ENCODE data around the gene UPK3A.
A peak's percentile ranks its signal among the peaks of the same experiment; 100 is the strongest.
"Not testable (repeated sequence)": the region's sequence is repeated elsewhere in the genome, so short reads cannot be mapped to it uniquely, and the experiment has no call there.

The UPK3A gene

DNA sequence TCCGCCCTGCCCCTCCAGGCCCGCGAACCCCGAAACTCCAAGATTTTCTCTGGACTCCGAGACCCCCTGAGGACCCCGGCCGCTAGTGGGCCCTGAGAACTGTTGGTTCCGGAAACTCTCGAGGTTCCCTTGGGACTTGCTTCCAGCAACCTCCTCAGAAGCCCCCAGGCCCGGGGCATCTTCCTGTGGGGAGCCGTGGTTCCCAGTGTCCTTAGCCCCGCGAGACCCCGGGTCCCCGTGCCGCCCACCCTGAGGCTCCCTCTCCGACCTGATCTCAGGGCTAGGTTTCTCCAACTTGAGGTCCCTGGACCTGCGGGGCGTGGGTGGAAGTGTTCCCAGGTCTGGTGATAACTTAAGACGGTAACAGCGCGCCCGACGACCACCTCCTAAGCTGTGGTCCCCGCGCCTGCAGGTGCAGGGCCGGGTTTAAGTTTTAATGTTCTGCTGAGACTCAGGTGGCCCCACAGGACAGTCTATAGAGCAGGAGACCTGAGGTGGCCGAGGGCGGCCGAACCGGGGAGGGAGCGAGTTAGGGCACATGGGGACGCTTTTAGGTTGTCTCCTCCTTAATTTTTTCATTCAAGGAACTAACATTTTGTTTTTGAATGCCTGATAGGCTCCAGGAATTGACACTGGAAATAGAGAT lies 25.7 kb downstream of the UPK3A start:
- DNase-seq = no peak

DNA sequence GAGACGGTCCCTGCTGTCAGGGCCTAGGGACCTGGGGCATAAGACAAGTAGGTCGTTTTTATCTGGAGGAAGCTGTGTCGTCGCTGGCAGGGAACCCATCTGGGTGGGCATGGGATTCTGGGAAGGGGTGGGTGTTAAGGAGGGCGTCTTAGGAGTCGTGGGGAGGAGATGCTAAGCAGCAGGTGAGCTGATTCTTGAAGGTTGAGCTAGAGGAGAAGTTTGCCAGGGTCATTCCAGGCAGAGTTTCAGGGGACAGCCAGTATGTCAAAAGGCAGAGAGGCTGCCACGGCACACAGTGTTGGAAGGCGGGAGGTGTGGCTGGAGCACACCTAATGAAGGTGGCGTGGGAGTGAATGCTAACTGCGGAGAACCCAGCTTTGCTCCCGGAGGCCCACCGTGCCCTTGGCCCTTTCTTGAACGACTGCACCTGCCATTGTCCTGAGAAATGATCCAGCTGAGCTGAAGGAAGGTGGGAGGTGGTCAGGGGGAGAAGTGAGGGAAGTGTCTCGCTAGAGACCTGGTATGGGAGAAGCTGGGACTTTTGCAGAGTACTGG lies 26.3 kb downstream of the UPK3A start:
- no peak for DNase-seq

DNA sequence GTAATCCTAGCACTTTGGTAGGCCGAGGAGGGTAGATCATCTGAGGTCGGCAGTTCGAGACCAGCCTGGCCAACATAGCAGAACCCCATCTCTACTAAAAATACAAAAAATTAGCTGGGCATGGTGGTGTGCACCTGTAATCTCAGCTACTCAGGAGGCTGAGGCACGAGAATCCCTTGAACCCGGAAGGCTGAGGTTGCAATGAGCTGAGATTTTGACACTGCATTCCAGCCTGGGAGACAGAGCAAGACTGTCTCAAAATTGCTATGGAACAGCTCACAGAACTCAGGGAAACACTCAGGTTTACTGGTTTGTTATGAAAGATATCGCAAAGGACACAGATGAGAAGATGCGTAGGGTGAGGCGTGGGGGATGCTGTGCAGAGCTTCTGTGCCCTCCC lies 27.7 kb downstream of the UPK3A start:
- no peak for DNase-seq

- DNase-seq = no peak
Measured at GRCh38 chr22:45312856-45313255, 28.1 kb downstream of the UPK3A start.

DNA sequence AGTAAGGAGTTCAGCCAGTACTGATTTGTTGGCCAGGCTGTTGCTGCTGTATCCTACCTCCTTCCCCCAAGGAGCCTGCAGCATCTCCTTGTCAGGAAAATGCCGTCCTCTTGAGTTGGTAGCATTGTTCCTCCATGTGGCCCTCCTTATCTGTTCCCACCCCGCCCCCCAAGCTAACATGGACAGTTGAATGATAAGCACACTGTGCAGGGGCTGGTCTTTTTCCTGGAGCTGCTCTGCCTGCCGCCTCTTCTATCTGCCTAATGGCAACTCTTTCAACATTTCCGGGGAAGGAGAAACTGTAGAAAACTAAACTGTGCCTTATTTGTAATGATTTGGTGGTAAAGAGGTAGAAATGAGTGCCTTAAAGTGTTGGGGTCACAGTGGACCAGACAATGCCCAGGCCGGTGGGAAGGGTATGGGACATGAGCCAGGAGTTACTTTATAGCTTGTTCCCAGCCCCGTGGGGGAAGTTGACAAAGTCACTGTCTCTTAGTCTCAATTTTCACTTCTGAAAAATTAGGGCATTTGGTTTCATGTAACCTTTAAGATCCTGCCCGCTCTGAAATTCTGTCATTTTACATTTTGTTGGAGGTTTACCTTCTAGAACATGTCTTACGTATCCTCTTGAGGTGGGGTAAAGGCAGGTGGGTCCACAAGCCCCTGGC lies 29.4 kb downstream of the UPK3A start:
- DNase-seq = peak; percentile 57

DNA sequence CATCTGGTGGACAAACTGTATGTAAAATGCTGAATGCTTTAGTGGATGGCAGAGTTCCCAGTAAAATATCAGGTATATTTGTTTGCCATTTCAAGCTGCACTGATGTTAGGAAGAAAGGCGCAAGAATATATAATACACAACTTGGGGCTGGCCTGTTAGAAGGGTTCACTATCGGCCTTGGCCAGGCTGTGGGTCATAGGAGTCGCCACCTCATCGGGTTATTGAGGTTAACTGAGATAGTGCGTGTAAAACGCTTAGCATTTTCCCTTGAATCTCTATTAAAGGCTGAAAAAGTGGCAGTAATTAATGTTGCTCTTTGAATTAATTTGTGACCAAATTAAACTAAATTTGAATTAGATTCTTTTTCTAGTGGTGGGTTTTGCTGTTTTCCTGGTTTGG lies 30.0 kb downstream of the UPK3A start:
- no peak for DNase-seq

- no peak for DNase-seq
Measured at GRCh38 chr22:45316796-45317526, 32.2 kb downstream of the UPK3A start.

DNA sequence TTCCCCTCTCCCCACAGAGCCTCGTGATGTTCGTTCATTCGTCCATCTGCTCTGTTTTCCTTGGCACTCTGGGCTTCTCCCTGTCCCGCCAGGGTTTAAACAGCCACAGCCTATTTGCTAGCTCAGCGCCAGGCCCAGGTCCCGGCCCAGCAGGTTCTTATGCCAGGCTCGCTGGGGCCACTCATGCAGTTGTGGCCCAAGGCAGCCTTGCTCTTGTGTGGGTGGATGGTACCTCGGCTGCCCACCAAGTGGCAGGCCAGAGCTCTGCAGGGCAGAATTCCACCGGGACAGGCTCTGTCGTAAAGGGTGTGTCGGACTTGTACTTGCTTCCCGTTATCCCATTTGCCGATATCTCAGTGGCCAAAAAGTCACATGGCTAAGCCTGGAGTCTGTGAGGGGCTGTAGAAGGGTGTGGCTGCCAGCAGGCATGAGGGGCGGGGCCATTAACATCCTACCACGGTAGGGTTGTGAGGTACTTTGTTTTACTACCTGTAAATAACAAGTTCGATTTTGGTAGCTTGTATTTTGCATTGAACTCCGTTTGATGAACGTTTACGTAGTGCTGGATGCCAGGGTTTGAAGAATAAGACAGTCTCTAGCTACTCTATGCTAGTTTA lies 32.9 kb downstream of the UPK3A start:
- no peak for DNase-seq

DNA sequence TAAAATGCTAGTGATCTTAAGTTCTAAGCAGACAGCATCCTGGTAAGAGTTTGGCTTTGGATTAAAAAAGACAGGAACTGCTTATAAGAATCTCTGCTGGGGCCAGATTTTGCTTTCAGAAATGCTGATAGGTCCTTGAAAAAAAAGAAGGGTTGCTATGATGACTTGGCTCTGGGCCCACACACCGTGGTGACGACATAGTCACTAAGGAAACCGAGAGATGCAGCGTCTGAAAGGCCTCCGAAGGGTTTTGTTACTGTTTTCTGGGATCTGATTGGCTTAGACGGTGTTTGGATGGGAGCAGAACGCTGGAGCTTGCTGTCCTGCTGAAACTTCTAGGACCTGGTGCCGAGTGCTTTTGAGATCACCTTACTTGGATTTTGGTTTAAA lies 33.4 kb downstream of the UPK3A start:
- peak; percentile 75 for DNase-seq

DNA sequence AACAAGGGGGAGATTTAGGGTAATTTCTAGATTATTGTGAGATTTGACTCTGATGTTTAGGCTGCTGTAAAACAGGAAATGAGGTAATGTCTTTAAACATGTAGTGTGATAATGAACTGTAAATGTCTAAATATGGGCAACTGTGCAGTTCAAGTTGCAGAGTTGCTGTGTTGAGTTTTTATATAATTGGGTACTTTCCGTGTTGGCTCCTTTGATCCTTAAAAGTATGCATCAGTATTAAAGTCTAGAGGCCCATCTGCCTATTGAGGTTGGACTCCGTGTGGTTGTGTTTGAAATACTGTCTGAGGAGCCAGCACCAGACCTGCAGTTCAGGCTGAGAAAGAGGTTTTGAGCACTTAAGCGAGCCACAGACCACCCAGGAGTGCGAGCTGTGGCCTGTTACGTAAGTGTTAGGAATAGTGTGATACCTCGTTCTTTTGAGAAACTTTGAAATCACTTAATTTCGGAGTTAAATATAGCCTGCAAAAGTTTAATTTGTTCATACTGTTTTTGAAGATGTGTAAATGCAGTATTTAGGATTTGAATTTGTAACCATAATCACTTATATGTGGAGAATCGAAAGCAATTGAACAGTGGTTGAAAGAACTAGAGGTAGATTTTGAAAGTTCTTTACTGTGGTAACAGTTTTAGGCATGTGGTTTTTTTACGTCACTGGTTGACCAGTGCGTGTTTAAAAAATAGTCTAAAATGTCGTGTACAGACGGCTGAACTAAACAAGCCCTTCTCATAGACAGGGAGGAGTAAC lies 34.0 kb downstream of the UPK3A start:
- peak; percentile 30 for DNase-seq

- no peak for DNase-seq
Measured at GRCh38 chr22:45319324-45319685, 34.6 kb downstream of the UPK3A start.

DNA sequence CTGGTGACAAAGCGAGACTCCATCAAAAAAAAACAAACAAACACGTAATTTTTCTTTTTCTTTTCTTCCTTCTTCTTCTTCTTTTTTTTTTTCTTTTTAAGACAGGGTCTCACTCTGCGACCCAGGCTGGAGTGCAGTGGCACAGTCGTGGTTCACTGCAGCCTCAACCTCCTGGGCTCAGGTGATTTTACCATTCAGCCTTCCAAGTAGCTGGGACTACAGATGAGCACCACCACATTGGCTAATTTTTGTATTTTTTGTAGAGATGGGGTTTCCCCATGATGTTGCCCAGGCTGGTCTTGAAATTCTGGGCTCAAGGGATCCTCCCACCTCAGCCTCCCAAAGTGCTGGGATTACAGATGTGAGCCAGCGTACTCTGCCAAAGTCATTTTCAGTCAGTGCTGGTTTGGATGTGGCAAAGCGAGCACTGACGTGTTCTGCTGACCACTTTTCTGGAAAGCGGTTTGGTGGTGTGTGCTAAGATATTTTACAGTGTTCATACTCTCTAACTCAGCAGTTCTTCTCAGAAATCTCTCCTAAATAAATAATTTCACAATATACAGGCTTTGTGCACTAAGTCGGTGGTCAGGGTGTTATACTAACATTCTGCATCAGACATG lies 35.7 kb downstream of the UPK3A start:
- DNase-seq = no peak

GRCh38 chr22:45321827-45322226 lies 37.1 kb downstream of the UPK3A start:
- no peak for DNase-seq

- no peak for DNase-seq
Measured at GRCh38 chr22:45322873-45323525, 38.2 kb downstream of the UPK3A start.

GRCh38 chr22:45323695-45324094 lies 38.9 kb downstream of the UPK3A start:
- no peak for DNase-seq

GRCh38 chr22:45324311-45324711 lies 39.6 kb downstream of the UPK3A start:
- DNase-seq = no peak

DNA sequence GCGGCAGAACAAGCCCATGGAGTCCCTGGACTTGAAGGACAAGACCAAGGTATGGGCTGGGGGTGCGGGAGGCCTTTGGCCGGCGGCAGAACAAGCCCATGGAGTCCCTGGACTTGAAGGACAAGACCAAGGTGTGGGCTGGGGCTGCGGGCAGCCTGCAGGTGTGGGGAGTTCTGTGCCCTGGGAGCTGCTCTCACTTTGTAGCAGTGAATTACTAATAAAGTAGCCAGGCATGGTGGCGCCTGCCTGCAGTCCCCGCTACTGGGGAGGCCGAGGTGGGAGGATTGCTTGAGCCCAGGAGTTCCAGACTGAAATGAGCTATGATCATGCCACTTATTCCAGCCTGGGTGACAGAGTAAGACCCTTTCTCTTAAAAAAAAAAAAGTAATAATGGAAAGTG lies 43.5 kb downstream of the UPK3A start:
- not testable (repeated sequence) for DNase-seq

GRCh38 chr22:45328822-45329529 lies 44.2 kb downstream of the UPK3A start:
- DNase-seq = peak; percentile 31

- DNase-seq = no peak
Measured at GRCh38 chr22:45329530-45329936, 44.8 kb downstream of the UPK3A start.

DNA sequence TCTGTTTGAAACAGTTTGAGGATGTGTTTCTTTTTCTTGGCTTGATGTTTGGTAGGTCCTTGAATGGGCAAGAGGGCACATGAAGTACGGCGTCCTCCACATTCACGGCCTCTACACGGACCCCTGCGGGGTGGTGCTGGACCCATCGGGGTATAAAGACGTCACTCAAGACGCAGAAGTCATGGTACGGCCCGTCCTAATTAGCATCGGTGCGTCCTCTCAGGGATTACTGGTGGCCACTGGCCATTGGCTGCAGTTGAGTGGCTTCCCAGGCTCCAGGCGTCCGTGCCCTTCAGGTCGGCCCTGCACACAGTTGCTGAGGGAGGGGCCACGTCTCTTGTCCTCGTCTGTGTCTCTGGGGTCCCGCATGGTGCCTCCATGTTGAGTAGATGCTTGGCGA lies 45.8 kb downstream of the UPK3A start:
- no peak for DNase-seq

GRCh38 chr22:45331486-45331885 lies 46.7 kb downstream of the UPK3A start:
- DNase-seq = no peak
